Measurements from ENCODE around the gene SPSB4.

DNA sequence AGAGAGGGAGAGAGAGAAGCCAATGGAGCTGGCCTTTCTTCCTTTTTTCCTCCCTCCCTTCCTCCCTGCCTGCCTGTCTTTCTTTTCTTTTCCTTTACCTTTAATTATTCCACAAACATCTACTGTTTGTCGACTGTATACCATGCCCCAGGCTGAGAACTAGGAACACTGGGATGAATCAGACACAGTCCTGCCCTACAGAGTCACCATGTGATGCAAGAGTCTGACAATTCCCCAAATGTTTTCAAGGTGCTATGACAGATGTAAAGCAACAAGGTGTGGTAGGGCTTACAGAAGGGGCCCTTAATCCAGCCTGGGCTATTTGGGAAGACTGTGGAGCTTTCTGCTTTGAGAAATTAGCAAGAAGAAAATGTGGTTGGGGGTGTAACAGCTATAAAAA, 4.0 kb upstream of the SPSB4 start:
- TF ChIP-seq, protein P1, sequence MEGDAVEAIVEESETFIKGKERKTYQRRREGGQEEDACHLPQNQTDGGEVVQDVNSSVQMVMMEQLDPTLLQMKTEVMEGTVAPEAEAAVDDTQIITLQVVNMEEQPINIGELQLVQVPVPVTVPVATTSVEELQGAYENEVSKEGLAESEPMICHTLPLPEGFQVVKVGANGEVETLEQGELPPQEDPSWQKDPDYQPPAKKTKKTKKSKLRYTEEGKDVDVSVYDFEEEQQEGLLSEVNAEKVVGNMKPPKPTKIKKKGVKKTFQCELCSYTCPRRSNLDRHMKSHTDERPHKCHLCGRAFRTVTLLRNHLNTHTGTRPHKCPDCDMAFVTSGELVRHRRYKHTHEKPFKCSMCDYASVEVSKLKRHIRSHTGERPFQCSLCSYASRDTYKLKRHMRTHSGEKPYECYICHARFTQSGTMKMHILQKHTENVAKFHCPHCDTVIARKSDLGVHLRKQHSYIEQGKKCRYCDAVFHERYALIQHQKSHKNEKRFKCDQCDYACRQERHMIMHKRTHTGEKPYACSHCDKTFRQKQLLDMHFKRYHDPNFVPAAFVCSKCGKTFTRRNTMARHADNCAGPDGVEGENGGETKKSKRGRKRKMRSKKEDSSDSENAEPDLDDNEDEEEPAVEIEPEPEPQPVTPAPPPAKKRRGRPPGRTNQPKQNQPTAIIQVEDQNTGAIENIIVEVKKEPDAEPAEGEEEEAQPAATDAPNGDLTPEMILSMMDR (IDR thresholded peaks at IDR 0.05; ENCODE audit: insufficient read depth, low read depth, low read length) = no peak
- TF ChIP-seq EZH2 (IDR thresholded peaks at IDR 0.05; ENCODE audit: insufficient read depth, low read length) = no peak
